OCI-LY1 (cell line): ENCODE data around the gene HTR6.

Source experiments
- H2AFZ ChIP-seq: fragments of 200-600 bp; sonication (generic), shearing (Covaris generic); 2 replicates; pipeline ENCODE4 v1.6.0; 2014; ENCODE audit warnings: antibody characterized with exemption, mild to moderate bottlenecking, low read length
- H3F3A ChIP-seq: fragments of 200-600 bp; sonication (generic), shearing (Covaris generic); 2 replicates; pipeline ENCODE4 v1.6.0; 2014; ENCODE audit warnings: mild to moderate bottlenecking, antibody characterized with exemption, low read length, moderate library complexity; ENCODE audit not compliant: insufficient read depth
- H3K27ac ChIP-seq: fragments of 200-600 bp; sonication (generic); 2 replicates; pipeline ENCODE4 v1.5.1; 2014; ENCODE audit warnings: low read length, mixed run types, mild to moderate bottlenecking, low read depth; ENCODE audit not compliant: poor library complexity, severe bottlenecking
- H3K27me3 ChIP-seq: fragments of 200-600 bp; sonication (generic); 2 replicates; pipeline ENCODE4 v1.6.0; 2014; ENCODE audit warnings: antibody characterized with exemption, mild to moderate bottlenecking, low read length, moderate library complexity; ENCODE audit not compliant: insufficient read depth
- H3K36me3 ChIP-seq: fragments of 200-600 bp; sonication (generic); 2 replicates; pipeline ENCODE4 v1.6.1; 2014; ENCODE audit warnings: mild to moderate bottlenecking, antibody characterized with exemption, low read length, moderate library complexity, mixed read lengths; ENCODE audit not compliant: insufficient read depth
- H3K4me1 ChIP-seq: fragments of 200-600 bp; sonication (generic); 2 replicates; pipeline ENCODE4 v1.5.1; 2014; ENCODE audit warnings: mild to moderate bottlenecking, low read length, moderate library complexity; ENCODE audit not compliant: insufficient read depth, severe bottlenecking
- H3K4me2 ChIP-seq: fragments of 200-600 bp; sonication (generic), shearing (Covaris generic); 2 replicates; pipeline ENCODE4 v1.6.1; 2014; ENCODE audit warnings: low read length
- H3K4me3 ChIP-seq: fragments of 200-600 bp; sonication (generic); 2 replicates; pipeline ENCODE4 v1.5.1; 2014; ENCODE audit warnings: low read length, low read depth, mild to moderate bottlenecking, mixed read lengths; ENCODE audit not compliant: poor library complexity, severe bottlenecking
- H3K79me2 ChIP-seq: fragments of 200-600 bp; shearing (Covaris generic); 2 replicates; pipeline ENCODE4 v1.6.1; 2016; ENCODE audit warnings: mixed run types, low read length, mixed read lengths; ENCODE audit not compliant: insufficient read depth
- H3K9ac ChIP-seq: fragments of 200-600 bp; sonication (generic), shearing (Covaris generic); 2 replicates; pipeline ENCODE4 v1.6.1; 2014; ENCODE audit warnings: mild to moderate bottlenecking, low read length, mixed read lengths
- H3K9me2 ChIP-seq: fragments of 200-600 bp; sonication (generic), shearing (Covaris generic); 2 replicates; pipeline ENCODE4 v1.6.1; 2014; ENCODE audit warnings: low read depth, mild to moderate bottlenecking, low read length, mixed read lengths
- H3K9me3 ChIP-seq: fragments of 200-600 bp; shearing (Covaris generic); 2 replicates; pipeline ENCODE4 v1.6.1; 2014; ENCODE audit warnings: low read length, mixed read lengths
- H4K20me1 ChIP-seq: fragments of 200-600 bp; sonication (generic), shearing (Covaris generic); 2 replicates; pipeline ENCODE4 v1.6.0; 2016; ENCODE audit warnings: mild to moderate bottlenecking, low read length; ENCODE audit not compliant: insufficient read depth
- EZH2 ChIP-seq: fragments of 200-600 bp; sonication (generic), shearing (Covaris generic); IDR thresholded peaks from 2 replicates; pipeline ENCODE4 v1.8.0; 2017; ENCODE audit warnings: borderline replicate concordance, mixed run types, mild to moderate bottlenecking, antibody characterized with exemption, low read length, moderate library complexity, mixed read lengths
- TF ChIP-seq, protein P1 (sequence below): fragments of 200-600 bp; sonication (generic), shearing (Covaris generic); IDR thresholded peaks from 2 replicates; pipeline ENCODE4 v1.5.1; 2017; ENCODE audit warnings: mild to moderate bottlenecking, antibody characterized with exemption, low read length, moderate library complexity, mixed read lengths

The HTR6 gene

DNA sequence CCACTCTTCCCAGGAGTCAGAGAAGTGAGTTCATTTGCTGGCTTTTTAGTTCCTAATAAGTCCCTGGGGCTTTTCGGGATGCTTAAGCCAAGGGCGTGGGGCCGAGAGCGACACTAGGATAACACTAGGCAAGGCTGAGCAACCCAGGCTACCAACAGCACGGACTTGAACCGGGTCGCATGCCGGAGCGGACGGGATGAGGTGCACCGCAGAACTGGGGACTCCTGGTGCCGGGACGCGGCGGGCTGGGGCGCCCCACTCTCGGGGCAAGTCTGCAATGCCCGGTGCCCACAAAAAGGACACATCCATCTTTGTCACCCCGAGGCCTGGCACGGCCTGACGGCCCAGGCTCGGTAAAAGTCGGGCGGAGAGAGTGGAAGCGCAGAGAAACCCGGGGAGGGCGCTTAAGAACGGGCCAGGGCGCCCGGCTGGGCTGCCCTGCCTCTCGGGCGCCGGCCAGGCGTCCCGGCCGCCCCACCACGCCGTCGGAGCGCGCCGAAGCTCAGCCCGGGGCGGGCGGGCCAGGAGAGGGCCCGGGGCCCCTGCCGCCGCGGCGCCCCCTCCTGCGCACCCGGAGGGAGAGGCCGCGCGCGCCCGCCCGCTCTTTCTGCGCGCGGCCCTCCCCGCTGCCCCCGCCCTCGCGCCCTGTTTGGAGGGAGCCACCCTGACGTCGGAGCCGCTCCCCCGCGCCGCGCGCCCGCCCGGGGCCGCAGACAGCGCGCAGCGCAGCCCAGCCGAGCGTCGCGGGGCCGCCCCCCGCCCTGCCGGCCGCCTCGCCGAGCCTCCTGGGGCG lies 20.9 kb upstream of the HTR6 start, which contains the start of gene NBL1:
Gene NBL1 (plus strand): TSS at position 710 of the 793 bp plus-strand sequence. CDS start 10,720 bp downstream, outside the sequence.
- Histone ChIP-seq H3K79me2 (no peaks in the 10 kb centered on the region), H4K20me1 (no peaks in the 10 kb centered on the region), H3F3A (no peaks in the 10 kb centered on the region), H3K9me2 (no peaks in the 10 kb centered on the region), H3K9me3 (no peaks in the 10 kb centered on the region), H3K4me2 (peak within 1 kb of the TSS; percentile 71), H2AFZ (no peak within 1 kb of the TSS), H3K27me3 (no peaks in the 10 kb centered on the region; the same call in 1 of the 2 replicates), H3K36me3 (no peaks in the 10 kb centered on the region), H3K27ac (no peak within 1 kb of the TSS), H3K4me1 (peaks cover 37% of the 10 kb centered on the region), H3K9ac (peak within 1 kb of the TSS; percentile 59), H3K4me3 (peak within 1 kb of the TSS; percentile 63)
- TF ChIP-seq EZH2: no peak
- TF ChIP-seq, protein P1, sequence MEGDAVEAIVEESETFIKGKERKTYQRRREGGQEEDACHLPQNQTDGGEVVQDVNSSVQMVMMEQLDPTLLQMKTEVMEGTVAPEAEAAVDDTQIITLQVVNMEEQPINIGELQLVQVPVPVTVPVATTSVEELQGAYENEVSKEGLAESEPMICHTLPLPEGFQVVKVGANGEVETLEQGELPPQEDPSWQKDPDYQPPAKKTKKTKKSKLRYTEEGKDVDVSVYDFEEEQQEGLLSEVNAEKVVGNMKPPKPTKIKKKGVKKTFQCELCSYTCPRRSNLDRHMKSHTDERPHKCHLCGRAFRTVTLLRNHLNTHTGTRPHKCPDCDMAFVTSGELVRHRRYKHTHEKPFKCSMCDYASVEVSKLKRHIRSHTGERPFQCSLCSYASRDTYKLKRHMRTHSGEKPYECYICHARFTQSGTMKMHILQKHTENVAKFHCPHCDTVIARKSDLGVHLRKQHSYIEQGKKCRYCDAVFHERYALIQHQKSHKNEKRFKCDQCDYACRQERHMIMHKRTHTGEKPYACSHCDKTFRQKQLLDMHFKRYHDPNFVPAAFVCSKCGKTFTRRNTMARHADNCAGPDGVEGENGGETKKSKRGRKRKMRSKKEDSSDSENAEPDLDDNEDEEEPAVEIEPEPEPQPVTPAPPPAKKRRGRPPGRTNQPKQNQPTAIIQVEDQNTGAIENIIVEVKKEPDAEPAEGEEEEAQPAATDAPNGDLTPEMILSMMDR: no peak

DNA sequence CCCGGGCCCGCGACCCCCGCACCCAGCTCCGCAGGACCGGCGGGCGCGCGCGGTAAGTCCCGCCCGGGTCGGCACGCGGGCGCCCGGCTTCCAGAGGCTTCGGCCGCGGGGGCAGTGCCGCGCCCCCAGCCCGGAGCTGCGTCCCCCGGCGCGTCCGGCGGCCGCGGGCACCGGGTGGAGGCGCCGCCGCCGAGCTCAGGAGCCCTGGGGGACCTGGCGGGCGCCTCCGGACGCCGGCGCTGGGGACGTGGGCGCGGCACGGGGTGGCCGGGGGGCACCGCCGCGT lies 20.3 kb upstream of the HTR6 start:
- Histone ChIP-seq H3K9me3 (no peaks in the 10 kb centered on the region), H4K20me1 (no peaks in the 10 kb centered on the region), H3F3A (no peaks in the 10 kb centered on the region), H2AFZ (no peak overlapping the region), H3K9ac (peak overlapping the region; percentile 59; the same call in 1 of the 2 replicates), H3K4me1 (peaks cover 37% of the 10 kb centered on the region), H3K27me3 (no peaks in the 10 kb centered on the region; the same call in 1 of the 2 replicates), H3K27ac (no peak overlapping the region), H3K4me3 (peak overlapping the region; percentile 63), H3K9me2 (no peaks in the 10 kb centered on the region), H3K79me2 (no peaks in the 10 kb centered on the region), H3K36me3 (no peaks in the 10 kb centered on the region), H3K4me2 (peak overlapping the region; percentile 71)
- no peak for TF ChIP-seq EZH2
- TF ChIP-seq, protein P1: no peak

DNA sequence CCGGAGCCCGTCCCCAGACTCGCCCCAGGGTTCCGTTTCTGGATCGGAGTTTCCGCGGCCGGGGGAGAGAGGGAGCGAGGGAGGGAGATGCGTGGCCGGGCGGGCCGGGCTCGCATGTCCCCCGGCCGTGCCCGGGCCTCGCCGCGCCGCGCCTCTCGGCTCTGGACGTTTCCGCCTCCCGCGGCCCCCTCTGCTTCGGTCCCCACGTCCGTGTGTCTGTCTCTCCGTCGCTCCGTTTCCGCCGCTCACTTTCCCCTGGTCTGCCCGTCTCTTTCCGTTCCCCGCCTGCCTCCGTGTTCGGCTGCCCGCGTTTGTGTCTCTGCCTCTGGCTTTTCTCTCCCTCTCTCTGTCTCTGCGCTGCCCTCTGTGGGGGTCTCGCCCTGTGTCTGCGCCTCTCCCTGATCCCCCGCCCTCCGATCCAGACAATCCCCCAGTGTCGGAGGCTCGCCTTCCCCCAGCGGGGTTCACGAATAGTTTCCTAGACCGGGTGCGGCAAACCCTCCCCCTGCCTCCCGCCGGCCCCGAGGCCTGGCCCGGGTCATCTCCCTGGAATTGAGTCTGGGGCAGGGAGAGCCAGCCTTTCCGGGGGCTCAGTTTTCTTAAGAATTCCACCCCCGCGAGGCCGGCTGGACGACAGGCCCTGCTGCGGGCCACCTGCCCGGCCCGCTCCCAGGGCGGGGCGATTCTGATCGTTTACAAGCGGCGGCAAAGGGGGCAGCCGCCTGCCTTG lies 19.8 kb upstream of the HTR6 start:
- H3K4me2 ChIP-seq: peak overlapping the region; percentile 71
- TF ChIP-seq EZH2: no peak
- TF ChIP-seq, protein P1: no peak
- H3K27me3 ChIP-seq: no peaks in the 10 kb centered on the region; the same call in 1 of the 2 replicates
- no peaks in the 10 kb centered on the region for H3K9me2 ChIP-seq
- H3F3A ChIP-seq: no peaks in the 10 kb centered on the region
- no peaks in the 10 kb centered on the region for H4K20me1 ChIP-seq
- H3K79me2 ChIP-seq: no peaks in the 10 kb centered on the region
- H3K36me3 ChIP-seq: no peaks in the 10 kb centered on the region
- H3K4me1 ChIP-seq: peaks cover 37% of the 10 kb centered on the region
- peak overlapping the region; percentile 59 for H3K9ac ChIP-seq
- no peaks in the 10 kb centered on the region for H3K9me3 ChIP-seq
- H3K4me3 ChIP-seq: peak overlapping the region; percentile 63
- no peak overlapping the region for H3K27ac ChIP-seq
- H2AFZ ChIP-seq: no peak overlapping the region
